Parietal lobe (tissue), 1 donor: ENCODE measurements around the gene ASB17. TPM values are rescaled to one million over a fixed set of nuclear protein-coding genes. Genes with fewer than 3 reads are reported as not detected.

ENCODE experiments used
- total RNA-seq: library from RNA; depleted of rRNA; stranded (reverse); fragments of >200 nt; gene quantifications from one replicate; pipeline ENCODE4 v1.2.3, GENCODE V29; 2014

Gene ASB17
- total RNA-seq, result not detected

DNA sequence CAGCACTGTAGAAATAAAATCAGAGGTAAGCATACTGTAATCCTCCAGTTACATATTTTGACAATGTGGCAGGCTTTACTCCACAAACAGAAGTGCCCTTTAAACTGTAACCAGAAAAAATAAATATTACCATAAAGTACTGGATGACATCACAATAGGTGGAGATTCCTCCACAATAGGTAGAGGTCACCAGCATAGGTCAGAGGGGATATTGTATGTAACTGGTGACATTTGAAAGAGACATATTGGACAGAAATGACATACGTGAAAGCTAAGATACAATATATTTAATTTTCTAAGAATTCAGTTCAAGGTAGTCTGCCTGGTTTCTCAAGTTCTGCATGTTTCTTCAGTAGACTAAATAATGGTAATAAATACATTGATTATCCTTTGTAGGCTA lies at the start of gene ASB17:
ASB17 (minus strand) TSS at position 101 of the 400 bp plus-strand sequence. CDS start 113 bp downstream, outside the sequence.

Other genes with a start within 250 kb of the ASB17 start
- gene ACADM, start 207.7 kb downstream of the ASB17 start, total RNA-seq, result 79.5 TPM
- gene RABGGTB, start 146.1 kb downstream of the ASB17 start, total RNA-seq, result 75.1 TPM
- gene MSH4, start 135.5 kb downstream of the ASB17 start, total RNA-seq, result 1.9 TPM
- gene ST6GALNAC3, start 142.3 kb upstream of the ASB17 start, total RNA-seq, result 16.3 TPM